OCI-LY3 (cell line): ENCODE data around the gene P2RX1.

Source experiments
- CTCF ChIP-seq: fragments of 200-600, 300-600 bp; sonication (generic); IDR thresholded peaks from 2 replicates; pipeline ENCODE4 v1.5.1; 2014; ENCODE audit warnings: antibody characterized with exemption, low read length, low read depth
- EZH2phosphoT487 ChIP-seq: fragments of 200-600 bp; shearing (Covaris generic); IDR thresholded peaks from 2 replicates; pipeline ENCODE4 v1.6.1; 2018; ENCODE audit warnings: antibody characterized with exemption, mixed run types, low read depth

- TF ChIP-seq CTCF = no peak
- TF ChIP-seq EZH2phosphoT487 = no peak
These were observed 12.4 kb downstream of the P2RX1 start for GRCh38 chr17:3903881-3904290.
